HFFc6 (cell line): ENCODE data around the gene TENM4. TPM values are rescaled to one million over a fixed set of nuclear protein-coding genes. Genes with fewer than 3 reads are reported as not detected.
"Not testable (repeated sequence)": the region's sequence is repeated elsewhere in the genome, so short reads cannot be mapped to it uniquely, and the experiment has no call there.

Experiments
- DNase-seq: peaks from one replicate; pipeline ENCODE4 v3.0.0-alpha.2; 2018
- H3K27ac Mint-ChIP-seq: 2 replicates; pipeline ENCODE4 v1.8.0; 2020; ENCODE audit warnings: mild to moderate bottlenecking, mixed read lengths
- H3K27me3 Mint-ChIP-seq: 2 replicates; pipeline ENCODE4 v1.8.0; 2021; ENCODE audit warnings: mild to moderate bottlenecking, moderate library complexity, mixed read lengths; ENCODE audit not compliant: insufficient read depth
- H3K36me3 Mint-ChIP-seq: 2 replicates; pipeline ENCODE4 v1.8.0; 2021; ENCODE audit warnings: low read depth, mixed read lengths
- H3K4me1 Mint-ChIP-seq: 2 replicates; pipeline ENCODE4 v1.8.0; 2020; ENCODE audit warnings: low read depth, mixed read lengths
- H3K4me3 Mint-ChIP-seq: 2 replicates; pipeline ENCODE4 v1.8.0; 2020; ENCODE audit warnings: mild to moderate bottlenecking, moderate library complexity, mixed read lengths
- H3K9me3 Mint-ChIP-seq: 2 replicates; pipeline ENCODE4 v1.8.0; 2020; ENCODE audit warnings: mild to moderate bottlenecking, mixed read lengths
- total RNA-seq, 6 experiments: library from RNA; stranded (reverse); fragmentation: NEBNext Ultra II Directional; extraction: Animal tissue kit (Norgen Biotek cat#: 25700); gene quantifications; 2 replicates in 1 of 6; 3 replicates in 5 of 6; pipeline ENCODE4 v1.2.3, GENCODE V29; 2021
- TF ChIP-seq, protein P1 (sequence below): fragments of 200-600 bp; sonication (generic); IDR thresholded peaks from 2 replicates; pipeline ENCODE4 v1.5.0; 2021; ENCODE audit warnings: antibody characterized with exemption, mild to moderate bottlenecking

TENM4 gene
- total RNA-seq, 6 experiments from 2014 or later = 20.9 to 45.5 (median 26.5) TPM

DNA sequence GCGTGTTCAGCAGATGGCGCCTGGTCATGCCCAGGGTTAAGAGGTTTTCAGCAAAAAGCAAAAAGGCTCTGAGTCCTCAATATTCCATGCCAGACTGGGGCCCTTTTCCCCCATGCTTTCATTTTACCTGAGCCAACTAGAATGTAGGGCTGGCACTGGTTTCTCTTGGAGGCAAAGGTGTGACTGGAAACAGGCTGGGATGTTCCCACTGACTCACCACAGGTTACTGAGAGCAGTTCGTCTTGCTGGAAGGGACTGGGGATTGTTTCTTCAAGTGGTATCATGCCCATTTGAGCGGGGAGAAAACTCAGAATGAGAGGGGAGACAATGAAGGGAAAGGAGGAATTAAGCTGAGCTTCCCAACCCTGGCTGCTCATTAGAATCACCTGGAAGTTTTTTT is 243.9 kb downstream of the TENM4 start:
- H3K9me3 Mint-ChIP-seq = peaks cover 7% of the 10 kb centered on the region; the same call in 1 of the 2 replicates
- H3K4me1 Mint-ChIP-seq = peaks cover 27% of the 10 kb centered on the region
- H3K27ac Mint-ChIP-seq = no peak overlapping the region
- H3K4me3 Mint-ChIP-seq = no peak overlapping the region
- H3K27me3 Mint-ChIP-seq = no peaks in the 10 kb centered on the region; the same call in none of the 2 replicates
- H3K36me3 Mint-ChIP-seq = peaks cover 26% of the 10 kb centered on the region
- DNase-seq = no peak
- TF ChIP-seq, protein P1, sequence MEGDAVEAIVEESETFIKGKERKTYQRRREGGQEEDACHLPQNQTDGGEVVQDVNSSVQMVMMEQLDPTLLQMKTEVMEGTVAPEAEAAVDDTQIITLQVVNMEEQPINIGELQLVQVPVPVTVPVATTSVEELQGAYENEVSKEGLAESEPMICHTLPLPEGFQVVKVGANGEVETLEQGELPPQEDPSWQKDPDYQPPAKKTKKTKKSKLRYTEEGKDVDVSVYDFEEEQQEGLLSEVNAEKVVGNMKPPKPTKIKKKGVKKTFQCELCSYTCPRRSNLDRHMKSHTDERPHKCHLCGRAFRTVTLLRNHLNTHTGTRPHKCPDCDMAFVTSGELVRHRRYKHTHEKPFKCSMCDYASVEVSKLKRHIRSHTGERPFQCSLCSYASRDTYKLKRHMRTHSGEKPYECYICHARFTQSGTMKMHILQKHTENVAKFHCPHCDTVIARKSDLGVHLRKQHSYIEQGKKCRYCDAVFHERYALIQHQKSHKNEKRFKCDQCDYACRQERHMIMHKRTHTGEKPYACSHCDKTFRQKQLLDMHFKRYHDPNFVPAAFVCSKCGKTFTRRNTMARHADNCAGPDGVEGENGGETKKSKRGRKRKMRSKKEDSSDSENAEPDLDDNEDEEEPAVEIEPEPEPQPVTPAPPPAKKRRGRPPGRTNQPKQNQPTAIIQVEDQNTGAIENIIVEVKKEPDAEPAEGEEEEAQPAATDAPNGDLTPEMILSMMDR = no peak

DNA sequence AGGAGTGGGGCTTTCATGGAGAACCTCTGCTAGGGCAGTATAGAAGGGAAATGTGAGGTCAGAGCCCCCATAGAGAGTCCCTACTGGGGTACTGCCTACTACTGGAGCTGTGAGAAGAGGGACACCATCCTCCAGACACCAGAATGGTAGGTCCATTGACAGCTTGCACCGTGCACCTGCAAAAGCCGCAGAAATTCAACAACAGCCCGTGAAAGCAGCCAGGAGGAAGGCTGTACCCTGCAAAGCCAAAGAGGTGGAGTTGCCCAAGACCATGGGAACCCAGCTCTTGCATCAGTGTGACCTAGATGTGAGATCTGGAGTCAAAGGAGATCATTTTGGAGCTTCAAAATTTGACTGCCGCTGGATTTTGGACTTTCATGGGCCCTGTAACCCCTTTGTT is 245.6 kb downstream of the TENM4 start:
- DNase-seq = no peak
- TF ChIP-seq, protein P1 = no peak
- Mint-ChIP-seq H3K27ac (no peak overlapping the region), H3K36me3 (peaks cover 16% of the 10 kb centered on the region), H3K9me3 (peaks cover 2% of the 10 kb centered on the region; the same call in 1 of the 2 replicates), H3K27me3 (no peaks in the 10 kb centered on the region; the same call in 1 of the 2 replicates), H3K4me1 (peaks cover 10% of the 10 kb centered on the region), H3K4me3 (no peak overlapping the region)

DNA sequence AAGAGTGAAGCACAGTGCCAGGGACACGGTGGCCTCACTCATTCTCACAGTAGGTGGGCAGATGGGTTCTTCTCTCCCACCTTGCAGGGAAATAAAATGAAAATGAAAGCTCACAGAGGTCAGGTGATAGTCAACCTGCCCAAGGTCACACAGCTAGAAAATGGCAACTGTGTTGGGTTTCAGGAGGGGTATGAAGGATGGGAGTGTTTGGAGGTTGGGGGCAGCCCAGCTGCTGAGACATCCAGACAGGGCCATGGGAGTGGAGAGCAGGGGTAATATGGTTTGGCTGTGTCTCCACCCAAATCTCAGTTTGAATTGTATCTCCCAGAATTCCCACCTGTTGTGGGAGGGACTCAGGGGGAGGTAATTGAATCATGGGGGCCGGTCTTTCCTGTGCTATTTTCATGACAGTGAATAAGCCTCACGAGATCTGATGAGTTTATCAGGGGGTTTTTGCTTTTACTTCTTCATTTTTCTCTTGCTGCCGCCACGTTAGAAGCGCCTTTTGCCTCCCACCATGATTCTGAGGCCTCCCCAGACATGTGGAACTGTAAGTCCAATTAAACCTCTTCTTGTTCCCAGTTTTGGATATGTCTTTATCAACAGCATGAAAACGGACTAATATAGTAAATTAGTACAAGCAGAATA is 247.0 kb downstream of the TENM4 start:
- DNase-seq = no peak
- H3K9me3 Mint-ChIP-seq = no peaks in the 10 kb centered on the region
- peaks cover 16% of the 10 kb centered on the region; the same call in 1 of the 2 replicates for H3K36me3 Mint-ChIP-seq
- H3K27me3 Mint-ChIP-seq = no peaks in the 10 kb centered on the region; the same call in 1 of the 2 replicates
- H3K27ac Mint-ChIP-seq = no peak overlapping the region
- H3K4me3 Mint-ChIP-seq = no peak overlapping the region
- TF ChIP-seq, protein P1 = no peak
- H3K4me1 Mint-ChIP-seq = peaks cover 4% of the 10 kb centered on the region

DNA sequence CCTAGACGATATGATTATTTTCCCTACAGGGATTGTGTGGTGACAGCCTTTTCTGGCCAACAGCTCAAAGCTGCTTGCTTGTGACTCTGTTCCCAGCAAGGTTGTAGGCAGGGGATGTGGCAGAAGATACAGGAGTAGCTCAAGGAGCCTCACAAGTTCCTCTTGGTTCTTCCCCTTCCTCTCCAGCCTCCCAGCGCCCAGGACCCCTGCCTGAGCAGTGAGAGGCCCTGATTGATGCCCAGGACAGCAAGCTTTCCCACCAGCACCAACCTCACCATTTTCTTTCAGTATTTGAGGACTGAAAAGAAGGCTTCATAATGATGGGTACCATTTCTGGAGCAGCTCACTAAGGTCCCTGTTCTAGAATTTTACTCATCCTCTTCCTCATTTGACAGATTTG is 248.0 kb downstream of the TENM4 start:
- H3K27me3 Mint-ChIP-seq = peaks cover 2% of the 10 kb centered on the region; the same call in 1 of the 2 replicates
- no peak overlapping the region for H3K27ac Mint-ChIP-seq
- TF ChIP-seq, protein P1 = no peak
- H3K4me1 Mint-ChIP-seq = no peaks in the 10 kb centered on the region
- H3K4me3 Mint-ChIP-seq = no peak overlapping the region
- no peaks in the 10 kb centered on the region; the same call in 1 of the 2 replicates for H3K9me3 Mint-ChIP-seq
- peaks cover 23% of the 10 kb centered on the region for H3K36me3 Mint-ChIP-seq
- no peak for DNase-seq

DNA sequence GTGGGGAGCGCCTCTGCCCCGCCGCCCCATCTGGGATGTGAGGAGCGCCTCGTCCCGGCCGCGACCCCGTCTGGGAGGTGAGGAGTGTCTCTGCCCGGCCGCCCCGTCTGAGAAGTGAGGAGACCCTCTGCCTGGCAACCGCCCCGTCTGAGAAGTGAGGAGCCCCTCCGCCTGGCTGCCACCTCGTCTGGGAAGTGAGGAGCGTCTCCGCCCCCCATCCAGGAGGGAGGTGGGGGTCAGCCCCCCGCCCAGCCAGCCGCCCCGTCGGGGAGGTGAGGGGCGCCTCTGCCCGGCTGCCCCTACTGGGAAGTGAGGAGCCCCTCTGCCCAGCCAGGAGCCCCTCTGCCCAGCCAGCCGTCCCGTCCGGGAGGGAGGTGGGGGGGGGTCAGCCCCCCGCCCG is 249.1 kb downstream of the TENM4 start:
- peaks cover 32% of the 10 kb centered on the region for H3K36me3 Mint-ChIP-seq
- not testable (repeated sequence) for H3K27ac Mint-ChIP-seq

DNA sequence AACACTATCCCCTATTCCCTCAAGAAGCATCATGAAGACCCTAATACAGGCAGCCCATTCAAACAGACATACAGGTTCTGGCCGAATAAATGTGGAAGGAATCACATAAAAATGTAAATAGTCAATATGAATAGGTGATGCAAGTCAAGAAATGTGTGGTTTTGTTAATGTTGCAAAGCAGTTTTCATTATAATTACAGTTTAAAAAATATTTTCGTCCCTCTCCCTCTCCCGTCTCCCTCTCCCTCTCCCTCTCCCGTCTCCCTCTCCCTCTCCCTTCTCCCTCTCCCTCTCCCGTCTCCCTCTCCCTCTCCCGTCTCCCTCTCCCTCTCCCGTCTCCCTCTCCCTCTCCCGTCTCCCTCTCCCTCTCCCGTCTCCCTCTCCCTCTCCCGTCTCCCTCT is 250.3 kb downstream of the TENM4 start:
- not testable (repeated sequence) for H3K4me3 Mint-ChIP-seq, H3K27ac Mint-ChIP-seq, H3K9me3 Mint-ChIP-seq, DNase-seq, H3K4me1 Mint-ChIP-seq, H3K27me3 Mint-ChIP-seq
- H3K36me3 Mint-ChIP-seq = peaks cover 26% of the 10 kb centered on the region

More for the DNA sequence above, 249.1 kb downstream of the TENM4 start:
- not testable (repeated sequence) for DNase-seq, H3K4me3 Mint-ChIP-seq, H3K9me3 Mint-ChIP-seq, H3K4me1 Mint-ChIP-seq, H3K27me3 Mint-ChIP-seq
